DND-41 (cell line): Measurements from ENCODE around the gene EPHA10.

ENCODE experiments used
- ATAC-seq: fragments of 200-7000 bp; cut with Tn5 transposase; 3 replicates; pipeline ENCODE4 v1.9.1; 2021; ENCODE audit warnings: low read depth; ENCODE audit not compliant: insufficient read depth
- DNase-seq: peaks from one replicate; pipeline ENCODE4 v3.0.0-alpha.2; 2020
- H2AFZ ChIP-seq: 2 replicates; pipeline ENCODE4 v1.6.0; 2012; ENCODE audit warnings: low read depth, low read length
- H3K27ac ChIP-seq: 2 replicates; pipeline ENCODE4 v1.5.1; 2012; ENCODE audit warnings: low read length, inconsistent platforms
- H3K27me3 ChIP-seq: fragments of 200-600 bp; sonication (generic); 2 replicates; pipeline ENCODE4 v1.6.0; 2012; ENCODE audit warnings: low read length, mild to moderate bottlenecking, inconsistent platforms; ENCODE audit not compliant: insufficient read depth, poor library complexity
- H3K36me3 ChIP-seq: 2 replicates; pipeline ENCODE4 v1.5.1; 2012; ENCODE audit warnings: low read length, inconsistent platforms; ENCODE audit not compliant: insufficient read depth
- H3K4me1 ChIP-seq: 2 replicates; pipeline ENCODE4 v1.5.1; 2012; ENCODE audit warnings: mild to moderate bottlenecking, low read length; ENCODE audit not compliant: insufficient read depth
- H3K4me2 ChIP-seq: 2 replicates; pipeline ENCODE4 v1.6.0; 2012; ENCODE audit warnings: mild to moderate bottlenecking, moderate library complexity, low read length, inconsistent platforms; ENCODE audit not compliant: insufficient read depth
- H3K4me3 ChIP-seq, 2 experiments: fragments of 200-600 bp in 1 of 2; shearing (Covaris generic) in 1 of 2; 2 replicates each; pipeline ENCODE4 v1.5.1; 2012 to 2016; ENCODE audit warnings: inconsistent platforms in 2 of 2, low read length in 2 of 2, mild to moderate bottlenecking in 2 of 2, low read depth in 1 of 2, moderate library complexity in 1 of 2
- H3K79me2 ChIP-seq: 2 replicates; pipeline ENCODE4 v1.6.0; 2012; ENCODE audit warnings: low read length, inconsistent platforms; ENCODE audit not compliant: insufficient read depth
- H3K9ac ChIP-seq: 2 replicates; pipeline ENCODE4 v1.6.0; 2012; ENCODE audit warnings: low read depth, mild to moderate bottlenecking, inconsistent platforms, low read length, moderate library complexity
- H3K9me3 ChIP-seq: 2 replicates; pipeline ENCODE4 v1.5.1; 2012; ENCODE audit warnings: low read length, moderate library complexity, mild to moderate bottlenecking, inconsistent platforms; ENCODE audit not compliant: insufficient read depth, severe bottlenecking
- H4K20me1 ChIP-seq: 2 replicates; pipeline ENCODE4 v1.6.0; 2012; ENCODE audit warnings: low read length; ENCODE audit not compliant: insufficient read depth
- EZH2 ChIP-seq: IDR thresholded peaks from 3 replicates; pipeline ENCODE4 v1.6.1; 2012; ENCODE audit warnings: borderline replicate concordance, low read depth, mild to moderate bottlenecking, moderate library complexity, low read length, inconsistent platforms; ENCODE audit not compliant: severe bottlenecking
- TF ChIP-seq, protein P1 (sequence below): IDR thresholded peaks from 2 replicates; pipeline ENCODE4 v1.5.1; 2012; ENCODE audit warnings: borderline replicate concordance, low read length, moderate library complexity, mild to moderate bottlenecking; ENCODE audit not compliant: poor library complexity, severe bottlenecking; ENCODE audit errors: extremely low read depth

The EPHA10 gene

DNA sequence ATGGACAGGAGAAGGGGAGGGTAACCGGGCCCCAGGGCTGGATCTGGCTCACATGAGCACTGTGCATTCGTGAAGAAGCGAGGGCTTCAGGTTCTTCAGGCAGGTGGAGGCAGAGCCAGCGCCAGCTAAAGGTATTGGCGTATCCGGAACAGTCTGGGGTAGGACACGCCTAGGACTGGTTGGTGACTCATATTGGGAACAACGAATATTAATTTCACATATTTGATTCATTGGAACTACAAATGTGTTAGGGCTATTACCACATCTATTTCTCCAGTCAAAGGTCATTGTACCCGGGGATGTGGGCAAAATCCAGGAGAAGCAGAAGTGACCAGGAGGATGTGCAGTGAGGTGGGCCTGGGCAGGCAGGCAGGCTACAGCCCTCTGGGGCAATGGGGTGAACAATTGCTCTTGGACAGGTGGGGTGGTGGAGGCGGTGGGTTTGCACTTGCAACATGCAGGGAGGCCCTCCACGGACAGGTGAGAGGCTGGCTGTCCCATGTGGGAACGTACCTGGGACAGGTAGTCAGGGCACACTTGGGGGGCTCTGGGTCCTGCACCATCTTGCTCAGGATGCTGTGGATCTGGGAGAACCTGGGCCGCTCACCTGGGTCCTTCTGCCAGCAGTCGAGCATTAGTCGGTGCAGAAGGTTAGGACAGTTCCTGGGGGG, 45.9 kb downstream of the EPHA10 start:
- no peaks in the 10 kb centered on the region for H3K9me3 ChIP-seq

DNA sequence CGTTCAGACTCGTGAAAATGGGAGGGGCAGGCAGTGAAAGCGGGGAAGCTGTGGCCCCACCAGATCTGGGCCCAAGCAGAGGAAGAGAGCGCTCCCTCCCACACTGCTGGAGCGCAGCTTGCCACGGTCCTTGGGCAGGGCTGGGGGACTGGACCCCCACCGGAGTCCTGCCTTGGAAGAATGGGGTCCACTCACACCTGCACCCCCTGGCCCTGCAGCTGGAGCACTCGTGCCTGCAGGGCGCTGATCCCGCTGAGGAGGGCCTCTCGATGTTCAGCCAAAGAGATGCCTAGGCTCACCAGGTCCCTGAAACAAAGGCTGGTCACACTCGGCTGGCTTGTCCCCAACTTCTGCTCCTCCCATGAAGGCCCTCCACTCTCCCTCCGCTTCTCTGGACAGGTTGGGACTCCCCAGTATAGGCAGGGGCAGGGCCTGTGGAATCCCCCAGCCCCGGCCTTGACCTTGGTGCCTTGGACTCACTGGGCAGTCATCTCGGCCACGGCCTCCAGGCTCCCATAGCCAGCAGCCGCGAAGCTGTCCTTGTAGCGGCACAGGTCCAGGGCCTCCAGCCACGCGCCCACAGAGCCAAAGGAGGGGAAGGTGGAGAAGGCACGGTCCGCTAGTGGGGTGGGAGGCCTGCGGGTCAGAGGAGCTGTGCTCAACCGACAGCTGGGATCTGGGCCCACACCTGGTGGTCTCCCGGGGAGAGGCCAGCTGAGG, 46.6 kb downstream of the EPHA10 start:
- H4K20me1 ChIP-seq: no peaks in the 10 kb centered on the region
- H3K9me3 ChIP-seq: no peaks in the 10 kb centered on the region
- H3K27ac ChIP-seq: no peak overlapping the region
- no peaks in the 10 kb centered on the region for H3K27me3 ChIP-seq
- ATAC-seq: no peak
- no peaks in the 10 kb centered on the region for H3K36me3 ChIP-seq
- H3K4me3 ChIP-seq: no peak overlapping the region
- TF ChIP-seq, protein P1, sequence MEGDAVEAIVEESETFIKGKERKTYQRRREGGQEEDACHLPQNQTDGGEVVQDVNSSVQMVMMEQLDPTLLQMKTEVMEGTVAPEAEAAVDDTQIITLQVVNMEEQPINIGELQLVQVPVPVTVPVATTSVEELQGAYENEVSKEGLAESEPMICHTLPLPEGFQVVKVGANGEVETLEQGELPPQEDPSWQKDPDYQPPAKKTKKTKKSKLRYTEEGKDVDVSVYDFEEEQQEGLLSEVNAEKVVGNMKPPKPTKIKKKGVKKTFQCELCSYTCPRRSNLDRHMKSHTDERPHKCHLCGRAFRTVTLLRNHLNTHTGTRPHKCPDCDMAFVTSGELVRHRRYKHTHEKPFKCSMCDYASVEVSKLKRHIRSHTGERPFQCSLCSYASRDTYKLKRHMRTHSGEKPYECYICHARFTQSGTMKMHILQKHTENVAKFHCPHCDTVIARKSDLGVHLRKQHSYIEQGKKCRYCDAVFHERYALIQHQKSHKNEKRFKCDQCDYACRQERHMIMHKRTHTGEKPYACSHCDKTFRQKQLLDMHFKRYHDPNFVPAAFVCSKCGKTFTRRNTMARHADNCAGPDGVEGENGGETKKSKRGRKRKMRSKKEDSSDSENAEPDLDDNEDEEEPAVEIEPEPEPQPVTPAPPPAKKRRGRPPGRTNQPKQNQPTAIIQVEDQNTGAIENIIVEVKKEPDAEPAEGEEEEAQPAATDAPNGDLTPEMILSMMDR: no peak
- no peak for TF ChIP-seq EZH2
- H3K9ac ChIP-seq: no peak overlapping the region
- no peak overlapping the region for H3K4me2 ChIP-seq
- H2AFZ ChIP-seq: no peak overlapping the region
- DNase-seq: no peak
- H3K79me2 ChIP-seq: no peaks in the 10 kb centered on the region
- H3K4me1 ChIP-seq: no peaks in the 10 kb centered on the region

More for the DNA sequence above, 45.9 kb downstream of the EPHA10 start:
- Histone ChIP-seq H3K27me3 (no peaks in the 10 kb centered on the region), H4K20me1 (no peaks in the 10 kb centered on the region), H3K4me3 (no peak overlapping the region), H3K27ac (no peak overlapping the region), H2AFZ (no peak overlapping the region), H3K4me2 (no peak overlapping the region), H3K36me3 (no peaks in the 10 kb centered on the region), H3K79me2 (no peaks in the 10 kb centered on the region), H3K9ac (no peak overlapping the region), H3K4me1 (no peaks in the 10 kb centered on the region)
- no peak for ATAC-seq
- no peak for DNase-seq
- no peak for TF ChIP-seq EZH2
- TF ChIP-seq, protein P1: no peak

DNA sequence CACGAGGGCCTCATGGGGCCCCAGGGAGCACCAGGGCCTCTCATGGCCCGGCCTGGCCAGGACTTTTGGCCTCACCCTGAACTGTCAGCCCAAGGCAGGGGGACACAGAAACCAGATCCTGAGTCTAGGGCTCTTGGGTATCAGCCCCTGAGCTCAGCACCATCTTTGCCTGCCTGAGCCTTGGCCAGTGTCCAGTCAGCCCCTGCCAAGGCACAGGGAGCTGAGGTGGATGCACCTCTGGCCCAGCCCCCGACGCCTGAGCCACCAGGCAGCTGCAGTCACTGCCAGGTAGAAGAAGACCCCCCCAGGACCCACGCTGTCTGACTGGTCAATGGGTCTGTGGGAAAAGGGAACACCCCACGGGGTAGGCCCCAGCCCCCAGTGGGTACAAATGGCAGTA, 47.3 kb downstream of the EPHA10 start:
- Histone ChIP-seq H3K79me2 (no peaks in the 10 kb centered on the region), H3K27me3 (no peaks in the 10 kb centered on the region), H2AFZ (no peak overlapping the region), H3K4me1 (no peaks in the 10 kb centered on the region), H4K20me1 (no peaks in the 10 kb centered on the region), H3K4me3 (no peak overlapping the region), H3K9me3 (no peaks in the 10 kb centered on the region), H3K36me3 (no peaks in the 10 kb centered on the region), H3K9ac (no peak overlapping the region), H3K4me2 (no peak overlapping the region), H3K27ac (no peak overlapping the region)
- ATAC-seq (no peak), DNase-seq (no peak)
- TF ChIP-seq, protein P1: no peak
- no peak for TF ChIP-seq EZH2
